HCT116 (cell line): ENCODE results near the gene KIF26A. TPM values are rescaled to one million over a fixed set of nuclear protein-coding genes. Genes with fewer than 3 reads are reported as not detected.

Experiments
- ATAC-seq: fragments of 200-7000 bp; cut with Tn5 transposase; 2 replicates; pipeline ENCODE4 v1.9.1; 2020; ENCODE audit warnings: mild to moderate bottlenecking, moderate library complexity
- BruUV-seq: library from RNA; stranded (reverse); fragments of 400-500 nt; replicated peaks from 2 replicates; lab custom pipeline; 2021; lab: Mats Ljungman, UMichigan
- CTCF ChIA-PET: fragments of 300-600 bp; sonication (Branson Sonifier 250); formaldehyde crosslinking; loops from one replicate; lab custom pipeline; 2021; ENCODE audit warnings: antibody characterized with exemption; lab: Charles Lee
- POLR2A ChIA-PET: fragments of 300-600, 350-600 bp; sonication (Branson Sonifier 250); formaldehyde crosslinking; loops from one replicate; lab custom pipeline; 2021; ENCODE audit warnings: antibody characterized with exemption; lab: Charles Lee
- RAD21 ChIA-PET, 2 experiments: fragments of 300-600 bp; sonication (Branson Sonifier 250); formaldehyde crosslinking; loops; one replicate each; lab custom pipeline; 2023; ENCODE audit warnings: low total read pairs in 2 of 2; ENCODE audit not compliant: uncharacterized antibody in 2 of 2, unreplicated experiment in 2 of 2, low non-redundant PET in 1 of 2; lab: Charles Lee
- DNase-seq: peaks from one replicate; pipeline ENCODE4 v3.0.0-alpha.2; 2010; ENCODE audit warnings: low read depth, low spot score
- H2AFZ ChIP-seq: fragments of 200-600 bp; shearing (Covaris generic), sonication (generic); 2 replicates; pipeline ENCODE4 v1.6.1; 2017; ENCODE audit warnings: low read depth, mixed run types, mixed read lengths, antibody characterized with exemption, low read length; ENCODE audit not compliant: poor library complexity, severe bottlenecking
- H3K27ac ChIP-seq: 2 replicates; pipeline ENCODE4 v1.5.1; 2012; ENCODE audit warnings: low read depth, low read length
- H3K27me3 ChIP-seq: fragments of 200-600 bp; sonication (generic); 2 replicates; pipeline ENCODE4 v1.6.1; 2016; ENCODE audit warnings: mixed run types, low read length, mixed read lengths; ENCODE audit not compliant: insufficient read depth
- H3K36me3 ChIP-seq, 2 experiments: fragments of 200-500 bp in 1 of 2; fragments of 200-600 bp in 1 of 2; sonication (Bioruptor generic) in 1 of 2; sonication (generic) in 1 of 2; 2 replicates each; pipeline versions ENCODE4 v1.5.1 to v1.6.1; 2014 to 2016; ENCODE audit warnings: low read length in 2 of 2, inconsistent platforms in 1 of 2, mixed read lengths in 1 of 2, mixed run types in 1 of 2; ENCODE audit not compliant: insufficient read depth in 2 of 2, control insufficient read depth in 1 of 2
- H3K4me1 ChIP-seq, 2 experiments: fragments of 200-600 bp in 1 of 2; sonication (generic) in 1 of 2; 2 replicates each; pipeline versions ENCODE4 v1.5.1 to v1.6.1; 2012 to 2017; ENCODE audit warnings: low read length in 2 of 2, inconsistent platforms in 1 of 2, mild to moderate bottlenecking in 1 of 2, mixed read lengths in 1 of 2, mixed run types in 1 of 2, moderate library complexity in 1 of 2; ENCODE audit not compliant: insufficient read depth in 2 of 2, control insufficient read depth in 1 of 2
- H3K4me2 ChIP-seq: fragments of 200-600 bp; sonication (generic); 2 replicates; pipeline ENCODE4 v1.6.1; 2017; ENCODE audit warnings: mixed run types, low read length, mixed read lengths
- H3K4me3 ChIP-seq, 2 experiments: fragments of 200-600 bp in 1 of 2; sonication (generic) in 1 of 2; replicated peaks in 1 of 2; 2 replicates each; pipeline ENCODE4 v1.5.1; 2011 to 2016; ENCODE audit warnings: low read length in 2 of 2, control low read depth in 1 of 2, low read depth in 1 of 2, mild to moderate bottlenecking in 1 of 2, mixed read lengths in 1 of 2, mixed run types in 1 of 2
- H3K79me2 ChIP-seq: fragments of 200-600 bp; sonication (generic); 2 replicates; pipeline ENCODE4 v1.6.1; 2017; ENCODE audit warnings: mild to moderate bottlenecking, mixed run types, low read length, moderate library complexity, mixed read lengths; ENCODE audit not compliant: insufficient read depth
- H3K9ac ChIP-seq: fragments of 200-600 bp; sonication (generic); 2 replicates; pipeline ENCODE4 v1.6.1; 2016; ENCODE audit warnings: low read length, mixed read lengths
- H3K9me2 ChIP-seq: fragments of 200-600 bp; sonication (generic), shearing (Covaris generic); 2 replicates; pipeline ENCODE4 v1.6.1; 2017; ENCODE audit warnings: mixed run types, mild to moderate bottlenecking, moderate library complexity; ENCODE audit not compliant: insufficient read depth
- H3K9me3 ChIP-seq, 2 experiments: fragments of 200-500 bp in 1 of 2; fragments of 200-600 bp in 1 of 2; sonication (Bioruptor generic) in 1 of 2; sonication (generic) in 1 of 2; 2 replicates each; pipeline ENCODE4 v1.6.1; 2014 to 2017; ENCODE audit warnings: low read length in 2 of 2, mixed read lengths in 2 of 2, inconsistent platforms in 1 of 2, low read depth in 1 of 2, mild to moderate bottlenecking in 1 of 2, mixed run types in 1 of 2, moderate library complexity in 1 of 2; ENCODE audit not compliant: control insufficient read depth in 1 of 2, insufficient read depth in 1 of 2
- H4K20me1 ChIP-seq: fragments of 200-600 bp; sonication (generic), shearing (Covaris generic); 2 replicates; pipeline ENCODE4 v1.6.1; 2017; ENCODE audit warnings: mixed run types, mild to moderate bottlenecking, moderate library complexity; ENCODE audit not compliant: insufficient read depth
- CEBPB ChIP-seq: IDR thresholded peaks from 2 replicates; pipeline ENCODE4 v1.6.1; 2012; ENCODE audit warnings: low read depth
- EGR1 ChIP-seq: IDR thresholded peaks from 2 replicates; pipeline ENCODE4 v1.6.1; 2012; ENCODE audit warnings: low read depth
- EZH2phosphoT487 ChIP-seq: fragments of 200-600 bp; IDR thresholded peaks from 2 replicates; pipeline ENCODE4 v1.6.1; 2018; ENCODE audit warnings: antibody characterized with exemption, borderline replicate concordance
- JUND ChIP-seq: IDR thresholded peaks from 2 replicates; pipeline ENCODE4 v1.6.1; 2012
- RAD21 ChIP-seq: IDR thresholded peaks from 2 replicates; pipeline ENCODE4 v1.6.1; 2012; ENCODE audit warnings: low read depth, mild to moderate bottlenecking
- SP1 ChIP-seq: IDR thresholded peaks from 2 replicates; pipeline ENCODE4 v1.6.1; 2012; ENCODE audit warnings: low read depth
- SRF ChIP-seq: IDR thresholded peaks from 2 replicates; pipeline ENCODE4 v1.6.1; 2012; ENCODE audit warnings: low read depth
- TCF7L2 ChIP-seq: IDR thresholded peaks from 2 replicates; pipeline ENCODE4 v1.7.0; 2011; ENCODE audit warnings: borderline replicate concordance, inconsistent platforms; ENCODE audit not compliant: insufficient read depth, insufficient read length; ENCODE audit errors: extremely low read depth
- YY1 ChIP-seq: IDR thresholded peaks from 2 replicates; pipeline ENCODE4 v1.6.1; 2011; ENCODE audit warnings: low read length, low read depth, moderate library complexity, mild to moderate bottlenecking; ENCODE audit not compliant: insufficient replicate concordance; ENCODE audit errors: extremely low read depth
- intact Hi-C: fragments of 100-400 bp; cut with micrococcal nuclease; formaldehyde crosslinking; loops from 2 replicates; pipeline ENCODE4 v1.10.0; 2022
- total RNA-seq: library from RNA; stranded (reverse); gene quantifications from one replicate; pipeline ENCODE4 v1.2.1, GENCODE V29; 2021; ENCODE audit not compliant: unreplicated experiment
- TF ChIP-seq, protein P1 (sequence below): IDR thresholded peaks from 2 replicates; pipeline ENCODE4 v1.6.1; 2012
- TF ChIP-seq, protein P2 (sequence below), 3 experiments: fragments of 200-600 bp in 1 of 3; sonication (generic) in 1 of 3; IDR thresholded peaks in 2 of 3; conservative IDR thresholded peaks in 1 of 3; 2 replicates each; pipeline ENCODE4 v1.5.1; 2012 to 2017; ENCODE audit warnings: low read depth in 2 of 3, low read length in 2 of 3, antibody characterized with exemption in 1 of 3, borderline replicate concordance in 1 of 3, control low read depth in 1 of 3, mild to moderate bottlenecking in 1 of 3, mixed read lengths in 1 of 3, mixed run types in 1 of 3, moderate library complexity in 1 of 3; ENCODE audit not compliant: insufficient read depth in 1 of 3

KIF26A gene
- total RNA-seq, 1 experiment from 2014 or later = 10.2 TPM

DNA sequence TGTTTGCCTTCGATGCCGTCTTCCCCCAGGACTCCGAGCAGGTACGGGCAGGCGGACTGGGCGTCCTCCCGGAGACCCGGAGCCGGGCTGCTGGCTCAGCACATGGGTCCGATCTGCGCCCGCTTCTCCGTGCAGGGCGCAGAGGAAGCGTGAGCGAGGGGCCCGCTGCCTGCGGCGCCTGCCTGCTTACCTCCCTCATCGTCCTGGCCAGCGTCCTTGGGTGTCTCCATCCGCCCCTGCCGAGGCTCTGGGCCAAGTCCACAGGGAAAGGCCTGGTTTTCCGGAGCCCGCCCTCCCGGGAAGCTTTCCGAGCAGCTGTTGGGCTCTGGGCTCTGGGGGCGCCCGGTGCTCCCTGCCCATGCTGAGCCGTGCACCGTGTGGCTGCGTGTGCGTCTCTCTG, 33.5 kb downstream of the KIF26A start:
- TF ChIP-seq, protein P1, sequence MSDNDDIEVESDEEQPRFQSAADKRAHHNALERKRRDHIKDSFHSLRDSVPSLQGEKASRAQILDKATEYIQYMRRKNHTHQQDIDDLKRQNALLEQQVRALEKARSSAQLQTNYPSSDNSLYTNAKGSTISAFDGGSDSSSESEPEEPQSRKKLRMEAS = no peak
- no peak for TF ChIP-seq EGR1
- TF ChIP-seq RAD21 = no peak
- TF ChIP-seq YY1 = no peak
- TF ChIP-seq SP1 = no peak
- TF ChIP-seq, protein P2, sequence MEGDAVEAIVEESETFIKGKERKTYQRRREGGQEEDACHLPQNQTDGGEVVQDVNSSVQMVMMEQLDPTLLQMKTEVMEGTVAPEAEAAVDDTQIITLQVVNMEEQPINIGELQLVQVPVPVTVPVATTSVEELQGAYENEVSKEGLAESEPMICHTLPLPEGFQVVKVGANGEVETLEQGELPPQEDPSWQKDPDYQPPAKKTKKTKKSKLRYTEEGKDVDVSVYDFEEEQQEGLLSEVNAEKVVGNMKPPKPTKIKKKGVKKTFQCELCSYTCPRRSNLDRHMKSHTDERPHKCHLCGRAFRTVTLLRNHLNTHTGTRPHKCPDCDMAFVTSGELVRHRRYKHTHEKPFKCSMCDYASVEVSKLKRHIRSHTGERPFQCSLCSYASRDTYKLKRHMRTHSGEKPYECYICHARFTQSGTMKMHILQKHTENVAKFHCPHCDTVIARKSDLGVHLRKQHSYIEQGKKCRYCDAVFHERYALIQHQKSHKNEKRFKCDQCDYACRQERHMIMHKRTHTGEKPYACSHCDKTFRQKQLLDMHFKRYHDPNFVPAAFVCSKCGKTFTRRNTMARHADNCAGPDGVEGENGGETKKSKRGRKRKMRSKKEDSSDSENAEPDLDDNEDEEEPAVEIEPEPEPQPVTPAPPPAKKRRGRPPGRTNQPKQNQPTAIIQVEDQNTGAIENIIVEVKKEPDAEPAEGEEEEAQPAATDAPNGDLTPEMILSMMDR (IDR thresholded peaks at IDR 0.05 in 2 of 3, conservative IDR thresholded peaks at IDR 0.05 in 1 of 3; ENCODE audit: borderline replicate concordance in 1 of 3, insufficient read depth in 1 of 3, low read depth in 2 of 3, low read length in 2 of 3) = no peak
- no peak for TF ChIP-seq TCF7L2
- no peak for TF ChIP-seq CEBPB
- TF ChIP-seq JUND = no peak
- no peak for TF ChIP-seq EZH2phosphoT487
- no peak for TF ChIP-seq SRF
- ChIA-PET CTCF (no interaction called here), POLR2A (no interaction called here), RAD21 (no interaction called here)
- DNase-seq (no peak), ATAC-seq (no peak)
- H3K9me3 ChIP-seq = no peaks in the 10 kb centered on the region
- BruUV-seq = no TSS peak
- H3K27ac ChIP-seq = no peak overlapping the region
- no peaks in the 10 kb centered on the region for H3K4me1 ChIP-seq
- H3K4me2 ChIP-seq = no peak overlapping the region
- intact Hi-C loops = no loop called here
- H4K20me1 ChIP-seq = no peaks in the 10 kb centered on the region
- no peak overlapping the region for H3K9ac ChIP-seq
- H3K36me3 ChIP-seq = no peaks in the 10 kb centered on the region
- no peaks in the 10 kb centered on the region for H3K9me2 ChIP-seq
- H3K4me3 ChIP-seq = no peak overlapping the region
- H2AFZ ChIP-seq = no peak overlapping the region
- no peaks in the 10 kb centered on the region for H3K27me3 ChIP-seq
- H3K79me2 ChIP-seq = no peaks in the 10 kb centered on the region
